EL (cell line): ENCODE data around the gene KCNK18.
A peak's percentile ranks its signal among the peaks of the same experiment; 100 is the strongest.
"Not testable (repeated sequence)": the region's sequence is repeated elsewhere in the genome, so short reads cannot be mapped to it uniquely, and the experiment has no call there.

ENCODE experiments used
- DNase-seq: peaks from one replicate; pipeline ENCODE4 v3.0.0-alpha.2; 2016

KCNK18 gene

DNA sequence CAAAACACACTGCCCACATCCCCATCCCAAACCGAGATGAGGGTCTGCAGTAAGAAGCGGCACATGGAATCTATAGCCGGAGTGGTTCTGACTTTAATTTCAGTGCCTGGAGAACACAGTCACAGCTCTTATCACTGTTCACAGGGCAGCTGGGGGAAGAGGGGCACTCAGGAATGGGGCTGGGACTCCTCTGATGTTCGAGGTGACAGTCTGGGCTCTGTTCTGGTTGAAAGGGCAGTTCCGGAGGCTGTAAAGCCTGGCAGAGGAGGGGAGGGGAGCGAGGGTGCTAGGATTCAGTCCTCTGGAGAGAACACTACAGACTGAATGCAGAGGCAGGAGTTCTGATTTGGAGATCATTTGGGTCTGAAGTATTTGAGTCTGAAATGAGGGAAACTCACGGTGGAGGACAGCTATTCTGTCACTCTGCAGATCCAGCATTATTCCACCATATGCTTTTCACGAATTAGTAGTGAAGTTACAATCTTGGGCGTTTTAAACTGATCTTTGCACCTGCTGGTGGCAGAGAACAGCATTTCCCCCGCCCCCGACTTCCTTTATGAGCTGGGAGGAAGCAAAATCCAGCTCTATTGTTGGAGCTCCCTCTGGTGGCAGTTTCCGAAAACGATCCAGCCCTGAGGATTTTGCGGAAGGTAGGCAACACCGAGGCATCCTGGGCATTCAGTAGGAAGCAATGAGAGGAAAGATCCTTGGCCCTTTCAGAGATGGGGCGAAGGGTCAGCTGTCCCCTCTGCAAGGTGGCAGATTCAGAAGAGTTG, 22.7 kb upstream of the KCNK18 start:
- DNase-seq: peak; percentile 75

- DNase-seq: no peak
Measured at GRCh38 chr10:117175215-117175900, 21.9 kb upstream of the KCNK18 start.

- DNase-seq: peak; percentile 71
Measured at GRCh38 chr10:117175901-117176534, 21.3 kb upstream of the KCNK18 start.

DNA sequence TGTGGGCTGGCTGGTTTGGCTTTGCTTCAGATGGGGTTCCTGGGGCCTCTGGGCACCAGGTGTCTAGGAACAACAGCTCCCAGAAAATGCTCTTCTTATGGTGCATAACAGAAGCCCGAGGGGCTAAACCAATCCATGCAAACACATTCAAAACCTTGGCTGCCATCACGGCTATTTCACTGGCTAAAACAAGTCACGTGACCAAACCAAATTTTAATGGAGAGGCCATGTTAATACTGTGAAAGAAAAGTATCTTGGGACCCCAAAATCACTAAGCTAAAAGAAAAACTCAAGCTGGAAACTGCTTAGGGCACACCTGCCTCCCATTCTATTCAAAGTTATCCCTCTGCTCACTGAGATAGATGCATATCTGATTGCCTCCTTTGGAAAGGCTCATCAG, 19.1 kb upstream of the KCNK18 start:
- DNase-seq: no peak

- no peak for DNase-seq
Measured at GRCh38 chr10:117184296-117184695, 13.0 kb upstream of the KCNK18 start.

DNA sequence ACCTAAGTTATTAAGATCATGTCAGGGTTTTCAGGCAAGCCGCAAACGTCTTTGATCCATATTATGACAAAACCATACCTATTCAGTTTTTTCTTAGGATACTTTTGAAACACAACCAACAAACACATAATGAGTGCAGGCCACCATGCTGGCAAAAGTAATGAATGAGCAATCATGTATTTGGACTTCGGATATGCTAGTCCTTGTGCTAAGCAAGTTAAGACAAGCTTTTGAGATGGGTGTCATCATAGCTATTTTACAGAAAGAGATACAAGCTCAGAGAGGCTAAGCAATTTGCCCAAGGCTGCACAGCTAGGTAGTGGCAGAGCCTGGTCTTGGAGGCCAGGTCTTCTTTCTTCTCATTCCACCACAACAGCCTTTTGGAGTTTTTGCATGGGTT, 12.5 kb upstream of the KCNK18 start:
- DNase-seq: no peak

DNA sequence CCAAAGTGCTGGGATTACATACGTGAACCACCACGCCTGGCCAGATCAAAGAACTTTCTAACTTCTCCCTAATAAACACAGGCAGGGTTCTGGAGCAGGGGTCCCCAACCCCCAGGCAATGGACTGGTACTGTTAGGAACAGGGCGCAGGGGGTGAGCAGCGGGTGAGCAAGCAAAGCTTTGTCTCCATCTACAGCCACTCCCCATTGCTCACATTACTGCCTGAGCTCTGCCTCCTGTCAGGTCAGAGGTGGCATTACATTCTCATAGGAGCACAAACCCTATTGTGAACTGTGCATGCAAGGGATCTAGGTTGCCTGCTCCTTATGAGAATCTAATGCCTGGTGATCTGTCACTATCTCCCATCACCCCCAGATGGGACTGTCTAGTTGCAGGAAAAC, 11.5 kb upstream of the KCNK18 start:
- not testable (repeated sequence) for DNase-seq

- DNase-seq: peak; percentile 38
Measured at GRCh38 chr10:117186832-117187615, 10.3 kb upstream of the KCNK18 start.

GRCh38 chr10:117188371-117188770, 8.9 kb upstream of the KCNK18 start:
- DNase-seq: no peak

DNA sequence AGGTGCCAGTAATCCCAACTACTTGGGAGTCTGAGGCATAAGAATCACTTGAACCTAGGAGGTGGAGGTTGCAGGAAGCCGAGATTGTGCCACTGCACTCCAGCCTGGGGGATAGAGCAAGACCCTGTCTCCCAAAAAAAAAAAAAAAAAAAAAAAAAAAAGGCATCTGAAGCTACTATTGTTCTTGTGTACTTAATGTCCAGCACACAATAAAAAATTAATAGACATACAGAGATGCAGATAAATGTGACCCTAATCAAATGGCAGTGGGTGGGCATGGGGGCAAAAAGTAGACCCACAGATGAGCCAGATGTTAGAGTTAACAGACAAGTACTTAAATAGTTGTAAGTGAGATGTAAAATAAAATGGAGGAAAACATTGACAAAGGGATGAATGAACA, 7.7 kb upstream of the KCNK18 start:
- DNase-seq: no peak

DNA sequence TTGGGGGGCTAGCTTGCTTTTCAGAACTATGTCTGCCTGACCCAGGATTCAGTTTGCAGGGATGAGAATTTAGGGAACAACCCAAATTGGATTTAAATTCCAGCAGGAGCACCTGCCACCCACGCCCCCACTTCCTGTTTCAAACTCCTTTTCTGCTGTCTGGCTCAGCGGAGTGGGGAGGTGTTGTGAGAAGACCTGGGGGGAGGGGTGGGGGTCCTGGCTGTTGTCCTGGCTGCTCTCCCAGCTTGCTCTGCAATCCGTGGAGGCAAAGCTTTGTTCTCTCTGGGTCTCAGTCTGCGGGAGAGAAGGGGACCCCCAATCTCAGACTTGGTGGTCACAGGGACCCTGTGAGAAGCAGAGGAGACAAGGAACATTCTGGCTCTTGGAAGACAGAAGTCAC, 799 bp downstream of the KCNK18 start:
- no peak for DNase-seq

DNA sequence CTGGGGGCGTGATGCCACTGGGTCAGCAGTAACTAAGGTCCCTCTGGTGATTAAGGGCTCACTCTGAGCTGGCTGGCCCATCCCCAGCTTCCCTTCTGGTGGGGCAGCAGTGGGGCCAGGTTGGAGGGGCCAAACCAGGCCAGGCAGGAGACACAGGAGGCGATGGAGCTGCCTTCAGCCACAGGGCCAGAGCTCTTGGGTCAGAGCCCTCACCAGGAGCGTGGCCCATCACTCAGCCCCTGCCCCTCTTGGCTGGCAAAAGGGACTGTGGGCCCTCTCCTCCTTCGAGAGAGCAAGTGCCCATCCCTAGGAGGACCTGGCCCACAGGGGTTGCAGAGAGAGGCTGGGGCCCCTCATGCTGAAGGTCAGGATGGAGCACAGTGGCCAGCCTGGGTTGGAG, 4.5 kb downstream of the KCNK18 start:
- DNase-seq: no peak

DNA sequence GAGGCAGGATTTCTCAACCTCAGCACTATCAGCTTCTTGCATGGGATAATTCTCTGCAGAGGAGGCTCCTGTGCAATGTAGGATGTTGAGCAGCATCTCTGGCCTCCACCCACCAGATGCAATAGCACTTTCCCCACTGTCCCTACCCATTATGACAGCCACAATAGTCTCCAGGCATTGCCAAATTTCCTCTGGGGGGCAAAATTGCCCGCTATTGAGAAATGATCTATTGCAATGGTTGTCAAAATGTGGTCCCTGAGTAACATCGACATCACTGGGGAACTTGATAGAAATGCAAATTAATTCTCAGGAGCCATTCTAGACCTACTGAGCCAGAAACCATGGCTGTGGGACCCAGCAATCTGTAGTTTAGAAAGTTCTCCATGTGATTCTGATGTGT, 7.0 kb downstream of the KCNK18 start:
- no peak for DNase-seq

DNA sequence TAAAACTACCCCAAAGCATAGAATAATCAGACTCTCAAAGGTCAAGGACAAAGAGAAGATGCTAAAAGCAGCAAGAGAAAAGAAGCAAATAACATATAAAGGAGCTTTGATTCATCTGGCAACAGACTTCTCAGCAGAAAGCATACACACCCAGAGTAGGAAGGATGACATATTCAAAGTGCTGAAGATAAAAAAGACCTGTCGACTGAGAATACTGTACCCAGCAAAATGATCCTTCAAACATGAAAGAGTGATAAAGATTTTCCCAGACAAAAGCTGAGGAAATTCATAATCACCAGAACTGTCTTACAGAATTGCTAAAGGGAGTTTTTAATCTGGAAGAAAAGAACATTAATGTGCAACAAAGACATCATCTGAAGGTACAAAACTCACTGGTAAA, 14.9 kb downstream of the KCNK18 start:
- DNase-seq: no peak

- peak; percentile 18 for DNase-seq
Measured at GRCh38 chr10:117214401-117214800, 17.1 kb downstream of the KCNK18 start.

- no peak for DNase-seq
Measured at GRCh38 chr10:117215079-117215478, 17.8 kb downstream of the KCNK18 start.

DNA sequence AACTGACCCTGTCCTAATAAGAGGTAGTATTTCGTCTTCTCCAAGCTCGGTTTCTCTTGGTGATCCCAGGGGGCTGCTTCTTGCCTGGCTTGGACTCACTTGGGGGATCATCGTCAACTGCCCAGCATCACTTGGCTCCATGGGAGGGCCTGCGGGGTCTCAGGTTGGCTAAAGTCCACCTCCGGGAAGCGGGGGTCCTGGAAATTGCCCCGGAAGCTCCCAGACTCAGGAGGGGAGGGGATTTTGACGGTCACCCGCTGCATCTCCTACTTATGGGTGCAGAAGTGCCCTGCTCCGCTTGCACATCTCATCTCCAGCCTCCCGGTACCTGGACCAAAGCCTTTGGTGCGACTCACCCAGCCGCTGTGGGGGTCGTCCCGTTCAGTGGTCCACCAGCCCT, 18.7 kb downstream of the KCNK18 start:
- no peak for DNase-seq

- peak; percentile 58 for DNase-seq
Measured at GRCh38 chr10:117216611-117217195, 19.4 kb downstream of the KCNK18 start.

DNA sequence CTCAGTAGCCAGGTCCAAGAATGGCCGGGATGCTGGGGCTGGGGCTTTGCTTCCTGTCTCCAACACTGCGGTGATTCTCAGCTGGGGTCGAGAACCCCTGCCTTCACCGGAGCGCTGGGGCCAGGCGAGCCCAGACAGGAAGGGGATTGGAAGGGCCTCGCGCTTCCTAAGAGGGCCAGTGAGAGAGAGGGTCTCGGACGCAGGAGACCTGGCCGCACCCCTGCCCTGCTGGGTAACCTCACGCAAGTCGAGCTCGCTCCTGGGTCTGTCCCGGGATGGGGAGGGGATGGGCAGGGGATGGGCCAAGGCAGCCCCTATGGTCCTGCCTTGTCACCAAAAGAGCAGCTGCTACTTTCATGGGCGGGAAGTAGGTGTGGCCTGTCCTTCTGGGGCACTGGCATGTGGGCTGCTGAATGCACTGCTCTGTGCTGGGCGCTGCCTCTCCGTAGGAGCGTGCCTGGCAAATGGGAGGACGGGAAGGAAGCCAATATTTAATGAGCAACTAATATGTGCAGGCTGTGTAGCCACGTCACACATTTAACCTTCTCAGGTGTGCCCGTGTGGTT, 20.0 kb downstream of the KCNK18 start:
- peak; percentile 27 for DNase-seq

DNA sequence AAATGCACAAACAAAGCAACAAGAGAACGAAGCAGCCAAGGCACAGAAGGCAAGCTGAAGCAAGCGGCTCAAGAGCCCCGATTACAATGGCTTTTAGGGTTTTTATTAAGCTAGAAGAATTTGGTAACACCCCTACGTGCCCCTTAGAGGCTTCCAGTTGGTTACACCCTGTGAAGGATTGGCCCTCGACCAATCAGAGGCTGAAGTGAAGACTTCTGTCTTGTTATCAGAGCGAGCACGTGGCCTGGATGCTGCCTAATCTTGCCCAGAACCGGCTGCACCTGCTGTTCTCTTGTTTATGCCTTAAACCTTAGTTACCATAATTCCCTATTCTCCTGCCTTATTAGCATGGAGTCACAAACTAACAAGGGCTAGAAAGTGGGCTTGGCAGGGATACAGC, 21.4 kb downstream of the KCNK18 start:
- no peak for DNase-seq

- DNase-seq: peak; percentile 8
Measured at GRCh38 chr10:117221156-117221711, 23.9 kb downstream of the KCNK18 start.

DNA sequence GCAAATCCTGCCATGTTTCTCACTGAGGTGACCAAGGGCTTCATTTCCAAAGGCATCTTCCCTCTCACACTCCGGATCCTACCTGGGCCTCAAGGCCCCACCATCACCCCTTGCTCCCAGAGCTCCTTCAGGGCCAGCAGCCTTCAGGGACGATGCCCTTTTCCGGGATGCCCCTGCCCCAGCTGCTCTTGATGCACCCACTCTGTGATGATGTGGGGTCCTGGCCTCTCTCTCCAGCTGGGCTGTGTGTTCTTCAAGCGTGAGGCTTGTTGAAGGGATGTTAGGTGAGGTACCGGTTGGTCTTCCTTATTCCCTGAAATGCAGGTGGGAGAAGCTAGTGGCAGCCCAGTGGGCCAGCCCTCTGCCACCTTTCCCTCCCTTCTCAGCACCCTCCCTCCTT, 25.3 kb downstream of the KCNK18 start:
- DNase-seq: no peak
